ENCODE results near the gene SFSWAP.
"Not testable (repeated sequence)": the region's sequence is repeated elsewhere in the genome, so short reads cannot be mapped to it uniquely, and the experiment has no call there.

The SFSWAP gene

DNA sequence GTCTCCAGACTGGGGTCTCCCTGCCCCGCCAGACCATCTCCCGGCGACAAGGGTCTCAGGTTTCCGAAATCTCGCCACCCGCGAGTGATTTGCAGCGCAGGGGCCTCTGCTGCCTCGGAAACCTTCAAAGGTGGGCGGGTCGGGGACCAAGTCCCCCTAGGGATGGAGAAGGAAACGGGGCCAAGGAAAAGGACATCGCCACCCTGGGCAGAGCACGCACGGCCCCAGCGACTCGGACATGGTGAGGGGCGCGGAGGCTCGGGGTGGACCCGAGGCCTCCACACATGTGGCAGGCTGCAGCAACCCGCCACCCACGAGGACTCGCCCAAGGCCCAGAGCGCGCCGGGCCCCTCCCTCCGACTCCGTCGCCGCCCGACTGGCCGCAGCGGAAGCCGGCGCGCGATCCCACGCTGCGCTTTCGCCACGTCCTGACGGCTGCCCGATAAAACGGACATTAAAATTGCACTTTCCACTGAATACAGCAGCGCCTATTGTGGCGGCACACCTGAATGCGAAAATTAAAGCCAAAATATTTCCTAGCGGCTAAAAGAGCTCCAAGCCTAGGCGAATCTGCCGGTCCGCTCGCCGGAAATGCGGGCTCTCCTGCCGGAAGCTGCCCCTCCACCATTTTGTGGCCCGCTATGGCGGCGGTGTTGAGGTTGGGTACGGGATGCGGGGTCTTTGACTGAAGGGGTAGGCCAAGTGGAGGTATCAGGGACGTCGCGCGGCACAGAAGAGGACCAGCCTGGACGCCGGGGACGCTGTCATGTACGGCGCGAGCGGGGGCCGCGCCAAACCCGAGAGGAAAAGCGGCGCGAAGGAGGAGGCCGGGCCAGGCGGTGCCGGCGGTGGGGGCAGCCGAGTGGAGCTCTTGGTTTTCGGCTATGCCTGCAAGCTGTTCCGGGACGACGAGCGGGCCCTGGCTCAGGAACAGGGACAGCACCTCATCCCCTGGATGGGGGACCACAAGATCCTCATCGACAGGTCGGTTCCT lies at the start of gene SFSWAP:
SFSWAP (plus strand) TSS at position 627 of the 994 bp plus-strand sequence; CDS start at position 767, 140 bp downstream.
- peak; percentile 83 to 87 for DNase-seq

DNA sequence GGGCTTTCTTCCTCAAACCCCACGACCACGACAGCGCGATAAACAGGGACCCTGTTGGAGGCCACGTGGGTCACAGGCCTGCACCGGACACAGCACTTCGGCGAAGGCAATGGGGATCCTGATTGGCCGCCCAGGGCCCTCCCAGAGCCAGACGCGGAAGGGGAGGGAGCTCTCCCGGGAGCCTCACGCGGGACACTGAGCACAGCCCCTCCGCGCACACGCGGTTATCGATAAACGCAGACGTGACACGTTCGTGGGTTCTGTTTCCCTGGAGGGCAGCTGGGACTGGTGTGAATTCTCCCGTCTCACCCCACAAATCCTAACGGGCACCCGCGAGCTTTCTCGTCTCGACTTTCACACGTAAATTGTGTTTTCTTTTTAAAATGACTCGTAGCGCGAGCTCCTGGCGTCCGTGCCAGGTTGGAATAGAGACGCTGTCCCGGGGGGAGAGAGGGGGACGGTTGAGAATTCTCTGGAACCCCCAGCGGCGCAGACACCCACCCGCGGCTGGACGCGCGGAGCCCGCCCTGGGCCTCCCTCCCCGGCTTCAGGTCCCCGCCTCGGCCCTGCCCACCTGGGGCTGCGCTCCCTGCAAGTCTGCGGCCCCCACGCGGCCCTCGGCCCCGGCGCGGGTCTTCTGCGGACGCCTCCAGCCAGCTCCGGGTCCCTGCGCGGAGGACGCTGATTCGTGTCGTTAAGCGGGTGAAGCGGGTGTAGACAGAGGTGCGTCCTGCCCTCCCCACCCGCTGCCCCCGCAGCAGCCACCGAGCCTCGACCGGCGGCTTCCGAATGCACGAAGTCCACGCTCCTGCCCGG lies 49.5 kb upstream of the SFSWAP start:
- DNase-seq: not testable (repeated sequence)

- not testable (repeated sequence) for DNase-seq
Observed at GRCh38 chr12:131661986-131662288, 49.0 kb upstream of the SFSWAP start.

GRCh38 chr12:131662346-131662745 lies 48.5 kb upstream of the SFSWAP start:
- not testable (repeated sequence) for DNase-seq

- not testable (repeated sequence) for DNase-seq
Observed at GRCh38 chr12:131665666-131666065, 45.2 kb upstream of the SFSWAP start.

DNA sequence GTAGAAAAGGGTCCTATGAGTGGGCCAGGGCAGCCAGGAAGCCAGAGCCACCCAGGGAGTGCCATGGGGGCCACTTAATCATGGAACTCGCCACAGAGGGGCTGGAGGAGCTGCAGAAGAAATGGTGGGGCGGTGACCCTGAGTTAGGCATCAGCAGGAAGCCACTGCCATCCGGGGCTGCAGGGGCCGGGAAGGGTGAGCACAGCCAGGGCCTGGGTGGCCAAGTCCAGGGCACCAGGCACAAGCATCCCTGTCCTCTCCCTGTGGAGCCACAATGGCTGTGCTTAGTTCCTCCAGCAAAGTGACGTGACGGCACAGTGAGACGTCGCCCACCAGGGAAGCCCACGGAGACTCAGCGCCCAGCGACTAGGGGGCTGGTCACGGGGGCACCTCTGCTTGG lies 44.4 kb upstream of the SFSWAP start:
- DNase-seq: not testable (repeated sequence)

DNA sequence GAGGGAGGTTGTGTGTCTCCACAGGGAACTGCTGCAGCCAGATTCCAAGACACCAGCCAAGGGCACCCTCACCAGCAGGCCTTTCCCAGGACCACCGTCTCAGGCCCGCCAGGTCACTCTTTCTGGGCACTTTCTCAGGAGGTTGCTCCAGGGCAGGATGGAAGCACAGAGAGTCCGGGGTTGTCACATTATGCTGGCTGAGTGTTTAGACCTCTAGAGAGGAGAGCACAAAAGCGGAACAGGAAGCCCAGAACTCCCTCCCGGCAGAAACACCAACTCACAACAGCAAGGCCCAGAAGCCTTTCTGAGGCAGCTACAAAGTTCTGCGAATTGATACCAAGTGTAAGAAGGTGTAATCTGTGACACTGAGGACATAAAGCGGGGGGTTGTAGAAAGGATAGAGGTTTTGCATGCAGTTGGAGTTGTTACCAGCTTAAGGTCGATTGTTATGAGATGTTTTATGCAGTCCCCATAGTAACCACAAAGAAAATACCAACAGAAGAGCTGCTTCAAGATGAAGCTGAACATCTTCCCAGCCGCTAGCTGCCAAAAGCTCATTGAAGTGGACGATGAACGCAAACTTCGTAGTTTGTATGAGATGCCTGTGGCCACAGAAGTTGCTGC lies 43.8 kb upstream of the SFSWAP start:
- not testable (repeated sequence) for DNase-seq

GRCh38 chr12:131671276-131671675 lies 39.6 kb upstream of the SFSWAP start:
- DNase-seq: no peak

GRCh38 chr12:131671871-131672270 lies 39.0 kb upstream of the SFSWAP start:
- no peak for DNase-seq

- no peak for DNase-seq
Observed at GRCh38 chr12:131672311-131672940, 38.5 kb upstream of the SFSWAP start.

GRCh38 chr12:131672941-131673887 lies 37.7 kb upstream of the SFSWAP start:
- no peak for DNase-seq

GRCh38 chr12:131673888-131674257 lies 37.0 kb upstream of the SFSWAP start:
- DNase-seq: no peak

GRCh38 chr12:131674373-131674772 lies 36.5 kb upstream of the SFSWAP start:
- no peak for DNase-seq

DNA sequence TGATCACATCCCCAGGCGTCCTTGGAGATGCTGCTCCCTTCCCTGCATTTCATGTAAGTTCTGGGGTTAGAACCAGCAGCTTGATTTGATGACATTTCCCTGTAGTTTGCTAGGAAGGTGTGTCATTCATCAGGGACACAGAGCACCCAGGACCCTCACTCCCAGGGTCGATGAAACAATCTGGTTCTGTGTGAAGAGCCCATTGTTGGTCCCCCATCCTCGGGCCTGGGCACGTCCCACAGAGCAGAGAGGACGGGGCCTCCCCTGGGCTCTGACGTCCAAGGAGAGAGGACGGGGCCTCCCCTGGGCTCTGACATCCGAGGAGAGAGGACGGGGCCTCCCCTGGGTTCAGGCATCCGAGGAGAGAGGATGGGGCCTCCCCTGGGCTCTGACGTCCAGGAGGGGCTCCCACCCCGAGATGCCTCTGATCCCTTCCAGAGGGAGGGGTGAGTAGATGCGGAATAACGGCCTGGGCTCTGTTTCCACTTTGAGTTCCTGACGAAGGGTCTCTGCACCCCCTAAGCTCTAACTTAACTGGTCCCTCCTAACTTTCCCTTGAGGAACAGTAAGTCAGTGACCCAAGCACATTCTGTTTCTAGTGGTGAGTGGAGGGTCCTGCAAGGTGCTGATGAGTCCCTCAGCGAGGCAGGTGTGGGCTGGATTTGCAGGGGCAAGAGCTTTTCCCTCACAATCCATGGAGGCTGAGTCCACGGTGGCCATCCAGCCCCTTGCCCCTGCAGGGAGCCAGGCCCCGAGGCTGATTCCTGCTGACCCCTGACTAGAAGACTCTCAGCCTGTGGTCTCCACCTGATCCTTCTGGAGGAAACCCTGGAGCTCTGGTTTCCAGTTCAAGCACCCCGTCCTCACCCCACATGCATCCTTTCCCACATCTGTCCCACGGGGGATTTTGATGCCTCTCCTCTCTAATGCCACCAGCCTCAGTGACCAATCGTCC lies 35.5 kb upstream of the SFSWAP start:
- no peak for DNase-seq

DNA sequence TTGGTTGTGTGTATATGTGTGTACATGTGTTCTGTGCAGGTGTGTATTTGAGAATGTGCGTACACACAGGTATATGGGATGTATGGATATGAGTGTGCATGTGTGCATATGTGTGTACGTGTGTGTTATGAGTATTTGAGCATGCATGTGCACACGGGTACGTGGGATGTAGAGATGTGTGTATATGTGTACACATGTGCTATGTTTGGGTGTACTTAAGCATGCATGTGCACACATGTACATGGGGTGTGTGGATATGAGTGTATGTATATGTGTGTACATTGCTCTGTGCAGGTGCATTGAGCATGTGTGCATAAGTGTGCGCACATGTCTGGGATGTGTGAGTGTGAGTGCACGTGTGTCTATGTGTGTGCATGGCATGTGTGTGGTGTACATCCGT lies 34.3 kb upstream of the SFSWAP start:
- DNase-seq: no peak

DNA sequence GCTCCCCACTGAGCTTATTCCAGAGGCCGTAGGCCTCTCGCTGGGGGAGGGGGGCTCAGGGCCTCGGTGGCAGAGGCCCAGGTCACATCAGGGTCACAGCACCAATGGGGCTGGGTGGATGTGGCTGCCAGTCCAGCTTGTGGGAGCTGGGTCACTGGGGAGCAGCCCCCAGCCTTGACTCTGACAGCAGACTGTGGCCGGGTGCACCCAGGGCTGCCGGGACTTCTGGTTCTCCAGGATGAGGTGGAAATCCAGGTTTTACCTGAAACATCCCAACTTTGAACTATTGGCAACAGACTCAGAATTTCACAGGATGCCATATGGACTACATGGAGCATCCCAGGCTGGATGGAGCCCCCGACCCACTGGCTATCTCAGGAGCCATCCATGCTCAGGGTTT lies 33.8 kb upstream of the SFSWAP start:
- DNase-seq: not testable (repeated sequence)

- no peak for DNase-seq
Observed at GRCh38 chr12:131677699-131678098, 33.2 kb upstream of the SFSWAP start.

- DNase-seq: not testable (repeated sequence)
Observed at GRCh38 chr12:131678389-131679181, 32.3 kb upstream of the SFSWAP start.

DNA sequence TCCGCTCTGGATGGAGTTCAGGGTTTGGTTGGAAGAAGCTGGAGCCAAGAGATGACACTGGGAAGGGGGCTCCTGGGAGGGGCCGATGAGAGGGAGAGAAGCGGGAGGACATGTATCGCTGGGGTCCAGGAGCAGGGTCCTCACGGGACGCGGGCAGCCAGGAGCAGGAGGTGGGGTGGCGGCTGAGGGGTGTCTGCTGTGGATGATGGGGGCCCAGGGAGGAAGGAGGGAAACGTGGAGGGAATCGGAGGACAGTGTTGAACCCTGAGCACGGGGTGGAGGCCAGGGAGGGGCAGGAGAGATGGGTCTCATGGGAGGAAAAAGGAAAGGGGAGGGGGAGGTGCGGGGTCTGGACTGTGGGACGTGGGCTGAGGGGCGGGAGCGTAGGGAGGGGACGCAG lies 31.7 kb upstream of the SFSWAP start:
- not testable (repeated sequence) for DNase-seq
